Astrocyte (in vitro differentiated cells and primary cell): ENCODE results near the gene CYP27A1.

Experiments used
- CTCF ChIP-seq: IDR thresholded peaks from 2 replicates; pipeline ENCODE4 v1.5.1; 2011; ENCODE audit warnings: low read depth, mild to moderate bottlenecking, inconsistent platforms, low read length, moderate library complexity; ENCODE audit not compliant: insufficient read depth
- EZH2 ChIP-seq: IDR thresholded peaks from 2 replicates; pipeline ENCODE4 v1.6.1; 2012; ENCODE audit warnings: mild to moderate bottlenecking, low read length, inconsistent platforms; ENCODE audit not compliant: insufficient read depth

DNA sequence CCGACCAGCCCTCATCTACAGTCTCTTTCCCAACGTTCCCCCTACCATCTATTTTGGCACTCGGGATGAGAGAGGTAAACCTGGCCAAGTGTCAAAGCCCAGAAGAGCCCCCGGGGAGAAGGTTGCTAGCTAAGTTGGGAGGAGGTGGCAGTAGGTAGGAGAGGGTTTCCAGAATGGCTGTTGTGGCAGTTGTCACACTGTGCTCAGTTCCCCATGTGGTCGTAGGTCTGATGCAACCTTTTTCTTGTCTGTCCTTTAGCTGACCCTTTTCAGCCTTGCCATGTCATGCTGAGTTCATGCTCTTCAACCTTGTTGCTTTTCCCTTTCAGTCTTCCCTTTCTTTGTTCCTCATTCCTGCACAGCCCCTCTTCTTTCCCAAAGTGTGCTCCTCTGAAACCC is 36.8 kb upstream of the CYP27A1 start:
- TF ChIP-seq CTCF (no peak), EZH2 (no peak)
